ENCODE data around the gene CFAP97D1.

Gene CFAP97D1

GRCh38 chr17:43830510-43831140 is 50.4 kb downstream of the CFAP97D1 start:
- DNase-seq, result no peak

GRCh38 chr17:43831633-43832032 is 51.4 kb downstream of the CFAP97D1 start:
- no peak for DNase-seq

- DNase-seq, result no peak
Observed at GRCh38 chr17:43832168-43832975, 52.1 kb downstream of the CFAP97D1 start.

DNA sequence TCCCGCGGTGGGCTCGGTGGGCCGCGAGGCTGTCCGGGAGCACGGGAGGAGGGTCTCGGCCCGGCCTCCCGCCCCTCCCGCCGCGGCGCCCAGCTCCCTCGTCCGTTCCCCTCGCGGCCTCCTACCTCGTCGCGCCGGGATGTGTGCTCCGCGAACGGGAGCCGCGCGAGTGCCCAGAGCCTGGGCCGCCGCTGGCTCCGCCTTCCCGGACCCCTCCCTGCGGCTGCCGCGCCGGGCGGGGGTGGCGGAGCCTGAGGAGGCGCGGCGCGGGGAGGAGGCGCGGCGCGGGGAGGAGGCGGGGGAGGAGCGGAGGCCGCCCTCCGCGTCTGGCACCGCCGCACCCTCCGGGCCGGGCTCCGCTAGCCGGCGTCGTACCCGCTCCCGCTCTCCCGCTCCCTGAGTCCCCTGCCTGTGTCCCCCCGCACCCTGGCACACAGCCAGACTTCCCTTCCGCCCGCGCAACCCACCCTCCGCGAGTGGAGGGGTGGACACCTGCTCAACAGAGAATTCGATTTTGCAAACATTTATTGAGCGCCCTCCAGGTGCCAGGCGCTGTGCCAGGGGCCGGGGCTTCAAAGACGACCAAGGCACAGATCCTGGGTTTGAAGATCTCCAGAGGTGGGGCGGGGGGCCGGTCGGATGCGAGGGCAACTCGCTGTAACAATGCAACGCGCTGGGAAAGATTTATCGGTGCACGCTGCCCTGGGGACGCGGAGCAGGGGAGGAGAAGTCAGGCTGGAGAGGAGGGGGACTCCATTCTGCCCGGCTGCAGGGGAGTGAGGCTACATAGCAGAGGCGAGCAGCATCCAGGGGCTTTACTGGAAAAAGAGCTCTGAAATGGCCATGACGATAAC is 53.0 kb downstream of the CFAP97D1 start, which contains the start of gene MPP3:
MPP3 (minus strand) TSS at position 171 of the 854 bp plus-strand sequence. CDS start 1,240 bp downstream, outside the sequence.
- peak; percentile 58 for DNase-seq

- no peak for DNase-seq
Observed at GRCh38 chr17:43834106-43834505, 53.9 kb downstream of the CFAP97D1 start.
